NK-92 treated with Interleukin-12 subunit alpha and Interleukin-12 subunit beta, amount 100 ng/mL, for 24 hours (cell line): ENCODE measurements around the gene CELF2.
"Not testable (repeated sequence)": the region's sequence is repeated elsewhere in the genome, so short reads cannot be mapped to it uniquely, and the experiment has no call there.

Experiments used
- DNase-seq: peaks from one replicate; lab custom pipeline; 2025; lab: John Stamatoyannopoulos, UW

Gene CELF2

GRCh38 chr10:11096422-11096821 is 78.8 kb downstream of the CELF2 start:
- DNase-seq = no peak

- no peak for DNase-seq
These were observed 80.0 kb downstream of the CELF2 start for GRCh38 chr10:11097686-11098085.

- no peak for DNase-seq
These were observed 81.0 kb downstream of the CELF2 start for GRCh38 chr10:11098666-11099065.

GRCh38 chr10:11104772-11105675 is 87.4 kb downstream of the CELF2 start:
- no peak for DNase-seq

GRCh38 chr10:11105676-11106004 is 88.0 kb downstream of the CELF2 start:
- no peak for DNase-seq

GRCh38 chr10:11106621-11107374 is 89.1 kb downstream of the CELF2 start:
- no peak for DNase-seq

GRCh38 chr10:11107948-11108347 is 90.3 kb downstream of the CELF2 start:
- DNase-seq = no peak

GRCh38 chr10:11108356-11108755 is 90.7 kb downstream of the CELF2 start:
- DNase-seq = no peak

- DNase-seq = no peak
These were observed 91.9 kb downstream of the CELF2 start for GRCh38 chr10:11109590-11109989.

GRCh38 chr10:11110539-11110938 is 92.9 kb downstream of the CELF2 start:
- no peak for DNase-seq

GRCh38 chr10:11111490-11111889 is 93.8 kb downstream of the CELF2 start:
- no peak for DNase-seq

GRCh38 chr10:11112718-11113117 is 95.0 kb downstream of the CELF2 start:
- DNase-seq = no peak

- no peak for DNase-seq
These were observed 95.5 kb downstream of the CELF2 start for GRCh38 chr10:11113156-11113555.

- DNase-seq = no peak
These were observed 96.6 kb downstream of the CELF2 start for GRCh38 chr10:11114269-11114668.

GRCh38 chr10:11115337-11115736 is 97.7 kb downstream of the CELF2 start:
- DNase-seq = no peak

GRCh38 chr10:11116361-11116760 is 98.7 kb downstream of the CELF2 start:
- DNase-seq = no peak

- no peak for DNase-seq
These were observed 99.1 kb downstream of the CELF2 start for GRCh38 chr10:11116817-11117216.

- no peak for DNase-seq
These were observed 101.0 kb downstream of the CELF2 start for GRCh38 chr10:11118686-11119085.

- no peak for DNase-seq
These were observed 102.2 kb downstream of the CELF2 start for GRCh38 chr10:11119843-11120242.

- no peak for DNase-seq
These were observed 103.0 kb downstream of the CELF2 start for GRCh38 chr10:11120711-11121110.

GRCh38 chr10:11123892-11124291 is 106.2 kb downstream of the CELF2 start:
- not testable (repeated sequence) for DNase-seq

GRCh38 chr10:11125004-11125403 is 107.3 kb downstream of the CELF2 start:
- DNase-seq = no peak

GRCh38 chr10:11127017-11127416 is 109.3 kb downstream of the CELF2 start:
- DNase-seq = not testable (repeated sequence)
